HG03103 (cell line): Measurements from ENCODE around the gene CYP3A4.
"Not testable (repeated sequence)": the region's sequence is repeated elsewhere in the genome, so short reads cannot be mapped to it uniquely, and the experiment has no call there.

ENCODE experiments used
- ATAC-seq: cut with Tn5 transposase; IDR thresholded peaks from one replicate; pipeline ENCODE4 v1.9.1; 2021; ENCODE audit warnings: low read depth; ENCODE audit not compliant: unreplicated experiment

Gene CYP3A4

GRCh38 chr7:99730238-99730810, 53.7 kb downstream of the CYP3A4 start:
- ATAC-seq, result no peak

- ATAC-seq, result no peak
Measured at GRCh38 chr7:99729486-99730237, 54.3 kb downstream of the CYP3A4 start.

DNA sequence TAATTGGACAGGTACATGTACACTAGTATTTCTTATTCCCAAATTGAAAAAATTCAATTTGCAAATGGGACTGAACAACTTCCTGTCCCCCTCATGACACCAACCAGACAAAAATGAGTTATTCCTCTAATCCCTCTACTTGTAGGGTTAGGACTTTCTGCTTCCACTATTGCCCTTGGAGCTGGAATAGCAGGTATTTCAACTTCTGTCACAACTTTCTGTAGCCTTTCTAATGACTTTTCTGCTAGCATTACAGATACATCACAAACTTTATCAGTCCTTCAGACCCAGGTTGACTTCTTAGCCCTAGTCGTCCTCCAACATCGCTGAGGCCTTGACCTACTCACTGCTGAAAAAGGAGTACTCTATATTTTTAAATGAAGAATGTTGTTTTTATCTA, 55.4 kb downstream of the CYP3A4 start:
- no peak for ATAC-seq

- not testable (repeated sequence) for ATAC-seq
Measured at GRCh38 chr7:99723201-99723600, 60.8 kb downstream of the CYP3A4 start.

DNA sequence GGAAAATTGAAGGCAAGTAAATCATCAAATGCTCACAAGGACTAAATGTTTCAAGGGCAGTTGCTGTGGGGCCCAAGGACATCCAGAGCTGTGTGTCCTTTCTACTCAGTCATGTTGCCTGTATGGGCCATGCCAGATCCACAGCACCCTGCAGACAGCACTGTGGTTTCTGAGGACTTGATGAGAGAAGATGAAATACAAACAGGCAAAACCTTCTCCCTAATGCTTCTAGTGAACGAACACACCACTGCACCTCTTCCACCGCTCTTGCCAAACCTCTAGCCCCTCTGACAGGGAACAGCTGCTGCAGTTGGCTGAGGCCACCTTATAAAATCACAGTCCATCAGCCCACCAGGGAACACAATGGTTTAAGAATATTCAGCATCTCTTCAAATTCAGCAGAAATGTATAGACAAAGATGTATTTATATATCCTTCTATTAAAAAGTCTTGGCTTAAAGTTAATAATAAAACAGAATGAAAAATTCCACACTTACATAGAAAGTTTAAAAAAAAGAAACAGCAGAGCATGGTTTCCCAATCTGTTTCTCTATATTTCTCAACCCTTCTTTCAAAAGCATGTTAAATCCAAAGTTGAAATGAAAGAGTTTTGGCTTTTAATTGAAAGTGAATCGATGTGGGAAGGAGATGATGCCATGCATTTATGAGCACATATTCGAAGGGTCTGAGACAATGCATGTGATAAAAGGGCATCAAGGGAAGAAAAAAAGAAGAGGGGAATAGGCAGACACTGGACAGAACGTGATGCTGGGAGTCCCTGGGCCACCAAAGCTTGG, 63.0 kb downstream of the CYP3A4 start:
- no peak for ATAC-seq

GRCh38 chr7:99719996-99720769, 63.8 kb downstream of the CYP3A4 start:
- ATAC-seq, result no peak

- ATAC-seq, result no peak
Measured at GRCh38 chr7:99713995-99714570, 69.9 kb downstream of the CYP3A4 start.

- no peak for ATAC-seq
Measured at GRCh38 chr7:99709838-99710578, 74.0 kb downstream of the CYP3A4 start.

GRCh38 chr7:99709260-99709659, 74.7 kb downstream of the CYP3A4 start:
- no peak for ATAC-seq

GRCh38 chr7:99707096-99707495, 76.9 kb downstream of the CYP3A4 start:
- ATAC-seq, result no peak
